OCI-LY1 (cell line): ENCODE data around the gene SVBP.

Source experiments
- H2AFZ ChIP-seq: fragments of 200-600 bp; sonication (generic), shearing (Covaris generic); 2 replicates; pipeline ENCODE4 v1.6.0; 2014; ENCODE audit warnings: antibody characterized with exemption, mild to moderate bottlenecking, low read length
- H3F3A ChIP-seq: fragments of 200-600 bp; sonication (generic), shearing (Covaris generic); 2 replicates; pipeline ENCODE4 v1.6.0; 2014; ENCODE audit warnings: mild to moderate bottlenecking, antibody characterized with exemption, low read length, moderate library complexity; ENCODE audit not compliant: insufficient read depth
- H3K27ac ChIP-seq: fragments of 200-600 bp; sonication (generic); 2 replicates; pipeline ENCODE4 v1.5.1; 2014; ENCODE audit warnings: low read length, mixed run types, mild to moderate bottlenecking, low read depth; ENCODE audit not compliant: poor library complexity, severe bottlenecking
- H3K27me3 ChIP-seq: fragments of 200-600 bp; sonication (generic); 2 replicates; pipeline ENCODE4 v1.6.0; 2014; ENCODE audit warnings: antibody characterized with exemption, mild to moderate bottlenecking, low read length, moderate library complexity; ENCODE audit not compliant: insufficient read depth
- H3K36me3 ChIP-seq: fragments of 200-600 bp; sonication (generic); 2 replicates; pipeline ENCODE4 v1.6.1; 2014; ENCODE audit warnings: mild to moderate bottlenecking, antibody characterized with exemption, low read length, moderate library complexity, mixed read lengths; ENCODE audit not compliant: insufficient read depth
- H3K4me1 ChIP-seq: fragments of 200-600 bp; sonication (generic); 2 replicates; pipeline ENCODE4 v1.5.1; 2014; ENCODE audit warnings: mild to moderate bottlenecking, low read length, moderate library complexity; ENCODE audit not compliant: insufficient read depth, severe bottlenecking
- H3K4me2 ChIP-seq: fragments of 200-600 bp; sonication (generic), shearing (Covaris generic); 2 replicates; pipeline ENCODE4 v1.6.1; 2014; ENCODE audit warnings: low read length
- H3K4me3 ChIP-seq: fragments of 200-600 bp; sonication (generic); 2 replicates; pipeline ENCODE4 v1.5.1; 2014; ENCODE audit warnings: low read length, low read depth, mild to moderate bottlenecking, mixed read lengths; ENCODE audit not compliant: poor library complexity, severe bottlenecking
- H3K79me2 ChIP-seq: fragments of 200-600 bp; shearing (Covaris generic); 2 replicates; pipeline ENCODE4 v1.6.1; 2016; ENCODE audit warnings: mixed run types, low read length, mixed read lengths; ENCODE audit not compliant: insufficient read depth
- H3K9ac ChIP-seq: fragments of 200-600 bp; sonication (generic), shearing (Covaris generic); 2 replicates; pipeline ENCODE4 v1.6.1; 2014; ENCODE audit warnings: mild to moderate bottlenecking, low read length, mixed read lengths
- H3K9me2 ChIP-seq: fragments of 200-600 bp; sonication (generic), shearing (Covaris generic); 2 replicates; pipeline ENCODE4 v1.6.1; 2014; ENCODE audit warnings: low read depth, mild to moderate bottlenecking, low read length, mixed read lengths
- H3K9me3 ChIP-seq: fragments of 200-600 bp; shearing (Covaris generic); 2 replicates; pipeline ENCODE4 v1.6.1; 2014; ENCODE audit warnings: low read length, mixed read lengths
- H4K20me1 ChIP-seq: fragments of 200-600 bp; sonication (generic), shearing (Covaris generic); 2 replicates; pipeline ENCODE4 v1.6.0; 2016; ENCODE audit warnings: mild to moderate bottlenecking, low read length; ENCODE audit not compliant: insufficient read depth
- EZH2 ChIP-seq: fragments of 200-600 bp; sonication (generic), shearing (Covaris generic); IDR thresholded peaks from 2 replicates; pipeline ENCODE4 v1.8.0; 2017; ENCODE audit warnings: borderline replicate concordance, mixed run types, mild to moderate bottlenecking, antibody characterized with exemption, low read length, moderate library complexity, mixed read lengths
- TF ChIP-seq, protein P1 (sequence below): fragments of 200-600 bp; sonication (generic), shearing (Covaris generic); IDR thresholded peaks from 2 replicates; pipeline ENCODE4 v1.5.1; 2017; ENCODE audit warnings: mild to moderate bottlenecking, antibody characterized with exemption, low read length, moderate library complexity, mixed read lengths

SVBP gene

DNA sequence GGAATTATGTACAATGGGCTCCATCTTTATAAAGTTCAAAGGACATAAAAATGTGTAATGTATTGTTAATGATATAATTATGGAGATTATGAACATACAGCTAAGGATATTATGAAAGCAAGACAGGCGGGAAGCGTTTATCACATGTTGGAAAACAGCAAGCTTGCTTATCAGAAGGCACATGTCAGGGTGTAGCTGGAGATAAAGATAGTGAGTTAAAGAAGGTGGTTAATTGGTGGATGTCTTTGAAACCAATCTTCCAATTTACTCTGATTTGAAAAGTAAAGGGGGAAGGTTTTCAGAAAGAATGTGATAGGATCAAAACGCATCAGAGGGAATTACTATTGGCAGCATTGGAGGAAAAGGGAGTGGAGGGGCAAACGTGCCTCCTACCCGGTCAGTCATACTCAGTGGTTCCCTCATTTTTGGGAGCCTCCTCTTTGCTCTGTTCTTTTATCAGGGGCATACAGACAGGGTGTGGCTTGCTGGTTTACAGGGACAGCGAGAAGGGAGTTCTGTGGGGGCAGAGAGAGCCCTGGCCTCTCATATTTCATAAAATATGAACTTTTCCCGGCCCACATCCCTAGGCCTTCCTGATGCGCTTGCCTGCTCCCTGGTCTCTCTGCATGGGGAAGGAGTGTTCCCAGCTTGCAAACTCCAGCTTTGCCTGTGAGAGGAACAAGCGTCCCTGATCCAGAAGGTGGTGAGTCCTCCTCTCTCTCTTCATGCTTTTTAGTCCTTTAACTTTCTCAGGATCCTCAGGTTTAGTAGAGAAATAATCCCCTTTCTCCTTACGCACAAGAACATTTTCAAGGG, 8.0 kb upstream of the SVBP start:
- Histone ChIP-seq H4K20me1 (no peaks in the 10 kb centered on the region), H3K9me3 (no peaks in the 10 kb centered on the region), H3K27me3 (no peaks in the 10 kb centered on the region), H3K4me2 (no peak overlapping the region), H3K4me1 (no peaks in the 10 kb centered on the region), H3K4me3 (no peak overlapping the region), H3F3A (no peaks in the 10 kb centered on the region), H3K9ac (no peak overlapping the region), H3K36me3 (no peaks in the 10 kb centered on the region), H3K27ac (no peak overlapping the region), H2AFZ (no peak overlapping the region), H3K9me2 (no peaks in the 10 kb centered on the region), H3K79me2 (no peaks in the 10 kb centered on the region)
- TF ChIP-seq EZH2 = no peak

DNA sequence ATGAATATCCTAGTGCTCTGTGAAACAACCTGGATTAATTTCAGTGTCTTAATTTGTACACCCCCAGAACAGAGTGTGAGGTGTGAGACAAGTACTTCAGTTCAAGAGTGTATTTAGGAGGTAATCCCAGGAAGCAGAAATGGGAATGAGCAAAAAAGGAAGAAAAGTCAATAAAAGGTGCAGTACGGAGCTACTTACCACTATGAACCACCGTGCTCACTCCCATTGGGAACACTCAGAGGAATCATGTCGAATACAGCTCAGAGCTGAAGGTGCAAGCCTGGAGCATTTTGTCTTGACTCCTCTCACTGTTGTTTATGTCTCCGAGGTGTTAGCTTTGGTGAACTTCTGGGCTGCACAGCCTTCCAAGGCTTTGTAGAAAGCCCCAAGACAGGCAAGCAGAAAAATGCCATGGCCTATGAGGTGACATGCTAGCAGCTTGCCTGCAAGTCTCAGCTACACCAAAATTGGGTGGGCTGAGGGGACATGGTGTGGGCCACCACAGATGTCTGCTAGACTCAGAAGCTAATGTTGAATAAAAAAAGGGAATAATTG, 7.4 kb upstream of the SVBP start:
- Histone ChIP-seq H3K27me3 (no peaks in the 10 kb centered on the region), H3K9me3 (no peaks in the 10 kb centered on the region), H3K36me3 (no peaks in the 10 kb centered on the region), H2AFZ (no peak overlapping the region), H4K20me1 (no peaks in the 10 kb centered on the region), H3K9me2 (no peaks in the 10 kb centered on the region), H3K4me2 (no peak overlapping the region), H3K4me1 (no peaks in the 10 kb centered on the region), H3K4me3 (no peak overlapping the region), H3K9ac (no peak overlapping the region), H3K27ac (no peak overlapping the region), H3K79me2 (no peaks in the 10 kb centered on the region), H3F3A (no peaks in the 10 kb centered on the region)
- no peak for TF ChIP-seq EZH2
- TF ChIP-seq, protein P1, sequence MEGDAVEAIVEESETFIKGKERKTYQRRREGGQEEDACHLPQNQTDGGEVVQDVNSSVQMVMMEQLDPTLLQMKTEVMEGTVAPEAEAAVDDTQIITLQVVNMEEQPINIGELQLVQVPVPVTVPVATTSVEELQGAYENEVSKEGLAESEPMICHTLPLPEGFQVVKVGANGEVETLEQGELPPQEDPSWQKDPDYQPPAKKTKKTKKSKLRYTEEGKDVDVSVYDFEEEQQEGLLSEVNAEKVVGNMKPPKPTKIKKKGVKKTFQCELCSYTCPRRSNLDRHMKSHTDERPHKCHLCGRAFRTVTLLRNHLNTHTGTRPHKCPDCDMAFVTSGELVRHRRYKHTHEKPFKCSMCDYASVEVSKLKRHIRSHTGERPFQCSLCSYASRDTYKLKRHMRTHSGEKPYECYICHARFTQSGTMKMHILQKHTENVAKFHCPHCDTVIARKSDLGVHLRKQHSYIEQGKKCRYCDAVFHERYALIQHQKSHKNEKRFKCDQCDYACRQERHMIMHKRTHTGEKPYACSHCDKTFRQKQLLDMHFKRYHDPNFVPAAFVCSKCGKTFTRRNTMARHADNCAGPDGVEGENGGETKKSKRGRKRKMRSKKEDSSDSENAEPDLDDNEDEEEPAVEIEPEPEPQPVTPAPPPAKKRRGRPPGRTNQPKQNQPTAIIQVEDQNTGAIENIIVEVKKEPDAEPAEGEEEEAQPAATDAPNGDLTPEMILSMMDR = no peak

DNA sequence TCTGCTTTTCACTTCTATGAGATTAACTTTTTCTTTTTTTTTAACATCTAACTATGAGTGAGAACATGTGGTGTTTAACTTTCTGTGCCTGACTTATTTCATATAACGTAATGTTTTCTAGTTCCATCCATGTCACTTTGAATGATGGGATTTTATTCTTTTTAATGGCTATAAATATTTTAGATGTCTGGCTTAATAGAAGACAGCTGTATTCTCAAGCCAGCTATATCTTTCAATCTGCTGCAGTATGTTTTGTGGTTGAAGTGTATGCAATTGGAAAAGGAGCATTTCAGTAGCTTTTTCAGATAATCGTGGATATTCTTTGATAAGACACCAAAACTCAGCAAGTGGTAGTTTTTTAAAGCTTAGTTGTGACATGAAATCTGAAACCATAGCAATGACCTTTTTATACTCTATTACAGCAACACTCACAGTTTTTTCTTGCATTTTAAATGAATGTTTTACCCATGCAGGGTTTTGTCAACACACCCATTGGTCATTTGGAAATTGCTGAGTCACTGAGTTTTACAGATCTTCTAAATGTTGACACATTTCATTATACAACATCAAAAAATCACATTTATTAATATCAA, 5.7 kb upstream of the SVBP start:
- no peak overlapping the region for H3K27ac ChIP-seq
- H3F3A ChIP-seq = no peaks in the 10 kb centered on the region

More for the DNA sequence above, 5.7 kb upstream of the SVBP start:
- Histone ChIP-seq H3K9me3 (no peaks in the 10 kb centered on the region), H3K4me2 (no peak overlapping the region), H3K4me3 (no peak overlapping the region), H4K20me1 (no peaks in the 10 kb centered on the region), H3K9ac (no peak overlapping the region), H3K4me1 (no peaks in the 10 kb centered on the region), H3K9me2 (no peaks in the 10 kb centered on the region), H2AFZ (no peak overlapping the region), H3K36me3 (no peaks in the 10 kb centered on the region), H3K79me2 (no peaks in the 10 kb centered on the region), H3K27me3 (no peaks in the 10 kb centered on the region)
- TF ChIP-seq EZH2 = no peak
- TF ChIP-seq, protein P1 = no peak
